K562 (cell line): Measurements from ENCODE around the gene ANKRD2. TPM values are rescaled to one million over a fixed set of nuclear protein-coding genes. Genes with fewer than 3 reads are reported as not detected.

Experiments
- CBFA2T3 ChIP-seq: fragments of 450-650 bp; IDR thresholded peaks from 2 replicates; pipeline ENCODE4 v1.6.1; 2017
- CCAR2 ChIP-seq: fragments of 200-400 bp; formaldehyde crosslinking; IDR thresholded peaks from 2 replicates; pipeline ENCODE4 v1.6.1; 2017; ENCODE audit warnings: mild to moderate bottlenecking, low read depth, low read length
- CGGBP1 ChIP-seq: fragments of 250-450 bp; sonication (Bioruptor Pico); IDR thresholded peaks from 2 replicates; pipeline ENCODE4 v1.9.0; 2021; ENCODE audit warnings: mild to moderate bottlenecking
- DNMT1 ChIP-seq: fragments of 450-650 bp; IDR thresholded peaks from 2 replicates; pipeline ENCODE4 v1.6.1; 2016; ENCODE audit warnings: antibody characterized with exemption, mild to moderate bottlenecking
- EGR1 ChIP-seq: fragments of 450-650 bp; conservative IDR thresholded peaks from 2 replicates; pipeline ENCODE4 v1.6.1; 2017; ENCODE audit warnings: mild to moderate bottlenecking
- FOSL1 ChIP-seq: fragments of 200-800 bp; sonication (Bioruptor generic); conservative IDR thresholded peaks from 2 replicates; pipeline ENCODE4 v1.6.1; 2016; ENCODE audit warnings: missing genetic modification characterization, missing compliant biosample characterization
- HMG20A ChIP-seq: fragments of 450-650 bp; formaldehyde crosslinking; conservative IDR thresholded peaks from 2 replicates; pipeline ENCODE4 v1.4.0; 2020; ENCODE audit warnings: mild to moderate bottlenecking, mixed read lengths
- JUN ChIP-seq, 2 experiments: sonication (generic) in 1 of 2; formaldehyde crosslinking in 1 of 2; IDR thresholded peaks; 2 replicates each; pipeline versions ENCODE4 v1.6.1 to v1.8.0; 2012 to 2022; ENCODE audit warnings: borderline replicate concordance in 2 of 2, mild to moderate bottlenecking in 2 of 2, improper control_type of control experiment in 1 of 2, low read depth in 1 of 2, low read length in 1 of 2, missing genetic modification reagents in 1 of 2
- MAZ ChIP-seq, 2 experiments: fragments of 450-650 bp in 1 of 2; sonication (generic) in 1 of 2; formaldehyde crosslinking; IDR thresholded peaks in 1 of 2; conservative IDR thresholded peaks in 1 of 2; 2 replicates each; pipeline versions ENCODE4 v1.4.0 to v1.5.0; 2020; ENCODE audit warnings: mild to moderate bottlenecking in 1 of 2, missing genetic modification reagents in 1 of 2
- MLX ChIP-seq, 2 experiments: fragments of 450-650 bp in 1 of 2; sonication (generic) in 1 of 2; formaldehyde crosslinking; conservative IDR thresholded peaks; 2 replicates each; pipeline versions ENCODE4 v1.4.0 to v1.8.1; 2020 to 2022; ENCODE audit warnings: mild to moderate bottlenecking in 1 of 2, missing genetic modification reagents in 1 of 2
- MTF1 ChIP-seq: fragments of 250-450 bp; sonication (Bioruptor Pico); IDR thresholded peaks from 2 replicates; pipeline ENCODE4 v1.9.0; 2021; ENCODE audit warnings: moderate library complexity, mild to moderate bottlenecking, inconsistent platforms, borderline replicate concordance
- MYNN ChIP-seq, 2 experiments: sonication (generic); formaldehyde crosslinking in 1 of 2; IDR thresholded peaks; 2 replicates each; pipeline versions ENCODE4 v1.5.0 to v1.6.1; 2016 to 2020; ENCODE audit warnings: antibody characterized with exemption in 1 of 2, missing genetic modification reagents in 1 of 2
- SIRT6 ChIP-seq: IDR thresholded peaks from one replicate; pipeline ENCODE4 v1.6.1; 2012; ENCODE audit warnings: low read depth, mild to moderate bottlenecking, control low read depth, inconsistent platforms, low read length, moderate library complexity
- TCF7 ChIP-seq: sonication (generic); IDR thresholded peaks from 2 replicates; pipeline ENCODE4 v1.6.1; 2016; ENCODE audit warnings: antibody characterized with exemption, borderline replicate concordance
- TFAP4 ChIP-seq: sonication (generic); formaldehyde crosslinking; IDR thresholded peaks from 2 replicates; pipeline ENCODE4 v1.8.0; 2022; ENCODE audit warnings: missing genetic modification reagents, mild to moderate bottlenecking, moderate library complexity, borderline replicate concordance
- XRCC3 ChIP-seq: fragments of 450-650 bp; IDR thresholded peaks from 2 replicates; pipeline ENCODE4 v1.6.1; 2017; ENCODE audit warnings: mild to moderate bottlenecking, moderate library complexity
- ZFP30 ChIP-seq: fragments of 250-450 bp; sonication (Bioruptor Pico); IDR thresholded peaks from 2 replicates; pipeline ENCODE4 v1.8.0; 2022; ENCODE audit warnings: moderate library complexity, mild to moderate bottlenecking, inconsistent platforms, borderline replicate concordance
- ZNF224 ChIP-seq: sonication (generic); formaldehyde crosslinking; IDR thresholded peaks from 2 replicates; pipeline ENCODE4 v1.8.0; 2022; ENCODE audit warnings: mild to moderate bottlenecking, missing genetic modification reagents
- ZNF3 ChIP-seq: fragments of 250-450 bp; sonication (Bioruptor Pico); IDR thresholded peaks from 2 replicates; pipeline ENCODE4 v1.5.0; 2021; ENCODE audit warnings: mild to moderate bottlenecking, moderate library complexity
- ZNF311 ChIP-seq: fragments of 250-450 bp; sonication (Bioruptor Pico); IDR thresholded peaks from 2 replicates; pipeline ENCODE4 v1.4.0; 2020; ENCODE audit warnings: mild to moderate bottlenecking, moderate library complexity
- polyA plus RNA-seq, 8 experiments: library from polyadenylated mRNA; depleted of rRNA in 4 of 8; stranded (reverse) in 5 of 8; unstranded in 3 of 8; fragments of >200 nt; fragmentation: Nextera tagmentation in 2 of 8; fragmentation: Illumina TruSeq in 1 of 8; extraction: Ambion mirVana in 2 of 8; extraction: Trizol in 1 of 8; gene quantifications; 2 replicates each; pipeline versions ENCODE4 v1.2.1 to v1.2.3, GENCODE V29; 2011 to 2014; ENCODE audit warnings: inconsistent platforms in 1 of 8, missing spikeins in 1 of 8
- total RNA-seq, 7 experiments: library from RNA; depleted of rRNA in 6 of 7; stranded (reverse); fragments of >200 nt in 6 of 7; fragmentation: Illumina TruSeq in 2 of 7; extraction: Trizol in 2 of 7; gene quantifications; 2 replicates each; pipeline versions ENCODE4 v1.2.1 to v1.2.3, GENCODE V29; 2011 to 2021; ENCODE audit warnings: low replicate concordance in 1 of 7
- TF ChIP-seq, protein P1 (sequence below): fragments of 450-650 bp; IDR thresholded peaks from 2 replicates; pipeline ENCODE4 v1.6.1; 2018; ENCODE audit warnings: mild to moderate bottlenecking, low read depth; ENCODE audit not compliant: partially characterized antibody
- TF ChIP-seq, protein P2 (sequence below): sonication (generic); formaldehyde crosslinking; IDR thresholded peaks from 2 replicates; pipeline ENCODE4 v1.8.0; 2022; ENCODE audit warnings: missing genetic modification reagents, mild to moderate bottlenecking, borderline replicate concordance

The ANKRD2 gene
- total and polyA plus RNA-seq, 9 of the 15 experiments (the other 6 are each of a cell fraction or from before 2014, with no cell fraction given) = not detected

DNA sequence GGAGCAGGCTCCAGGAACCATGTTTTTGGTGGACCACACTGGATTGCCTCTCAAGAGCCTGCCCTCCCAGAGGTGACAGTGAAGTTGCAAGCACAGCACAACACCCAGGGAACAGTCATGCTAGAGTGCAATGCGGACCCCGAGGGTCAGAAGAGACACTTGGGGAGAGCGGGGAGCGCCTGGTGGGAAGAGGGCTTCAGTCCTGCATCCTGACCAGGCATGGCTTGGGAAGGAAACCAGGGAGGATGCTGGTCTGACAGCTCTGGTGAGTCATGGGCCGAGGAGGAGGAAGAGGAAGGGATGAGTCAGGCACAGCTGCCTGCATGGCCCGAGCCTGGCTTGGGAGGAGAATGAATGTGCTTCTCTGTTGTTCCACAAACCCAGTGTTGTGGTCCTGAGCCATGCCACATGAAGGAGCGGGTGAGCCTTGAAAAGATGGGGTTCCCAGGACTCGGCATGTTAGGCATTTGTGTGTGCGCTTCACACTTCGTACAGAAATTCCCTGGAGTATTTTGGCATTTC, 29.5 kb upstream of the ANKRD2 start (continued):
- TF ChIP-seq, protein P1, sequence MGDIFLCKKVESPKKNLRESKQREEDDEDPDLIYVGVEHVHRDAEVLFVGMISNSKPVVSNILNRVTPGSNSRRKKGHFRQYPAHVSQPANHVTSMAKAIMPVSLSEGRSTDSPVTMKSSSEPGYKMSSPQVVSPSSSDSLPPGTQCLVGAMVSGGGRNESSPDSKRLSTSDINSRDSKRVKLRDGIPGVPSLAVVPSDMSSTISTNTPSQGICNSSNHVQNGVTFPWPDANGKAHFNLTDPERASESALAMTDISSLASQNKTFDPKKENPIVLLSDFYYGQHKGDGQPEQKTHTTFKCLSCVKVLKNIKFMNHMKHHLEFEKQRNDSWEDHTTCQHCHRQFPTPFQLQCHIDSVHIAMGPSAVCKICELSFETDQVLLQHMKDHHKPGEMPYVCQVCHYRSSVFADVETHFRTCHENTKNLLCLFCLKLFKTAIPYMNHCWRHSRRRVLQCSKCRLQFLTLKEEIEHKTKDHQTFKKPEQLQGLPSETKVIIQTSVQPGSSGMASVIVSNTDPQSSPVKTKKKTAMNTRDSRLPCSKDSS = no peak
- no peak for TF ChIP-seq ZFP30 (CRISPR knock-in tag)
- TF ChIP-seq CCAR2 = no peak
- TF ChIP-seq EGR1 = no peak
- no peak for TF ChIP-seq MLX (CRISPR knock-in tag; conservative IDR thresholded peaks at IDR 0.05)
- TF ChIP-seq CBFA2T3 = peak; percentile 37
- TF ChIP-seq ZNF3 = no peak
- no peak for TF ChIP-seq SIRT6
- peak; percentile 88 for TF ChIP-seq TFAP4 (CRISPR knock-in tag)
- no peak for TF ChIP-seq CGGBP1 (CRISPR knock-in tag)
- TF ChIP-seq ZNF224 (CRISPR knock-in tag) = no peak
- no peak for TF ChIP-seq XRCC3
- peak; percentile 92 for TF ChIP-seq FOSL1 (tag)
- TF ChIP-seq HMG20A (CRISPR knock-in tag) = no peak
- TF ChIP-seq, protein P2, sequence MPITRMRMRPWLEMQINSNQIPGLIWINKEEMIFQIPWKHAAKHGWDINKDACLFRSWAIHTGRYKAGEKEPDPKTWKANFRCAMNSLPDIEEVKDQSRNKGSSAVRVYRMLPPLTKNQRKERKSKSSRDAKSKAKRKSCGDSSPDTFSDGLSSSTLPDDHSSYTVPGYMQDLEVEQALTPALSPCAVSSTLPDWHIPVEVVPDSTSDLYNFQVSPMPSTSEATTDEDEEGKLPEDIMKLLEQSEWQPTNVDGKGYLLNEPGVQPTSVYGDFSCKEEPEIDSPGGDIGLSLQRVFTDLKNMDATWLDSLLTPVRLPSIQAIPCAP = no peak
- TF ChIP-seq TCF7 = no peak
- TF ChIP-seq DNMT1 = no peak
- 0 out of 2 replicates have a peak, but pooled peaks have one; percentile 25 for TF ChIP-seq MYNN (IDR thresholded peaks at IDR 0.05)
- no peak for TF ChIP-seq MYNN (CRISPR knock-in tag; IDR thresholded peaks at IDR 0.05)
- TF ChIP-seq JUN (IDR thresholded peaks at IDR 0.05; ENCODE audit: borderline replicate concordance, low read depth, low read length) = peak; percentile 92
- TF ChIP-seq JUN (CRISPR knock-in tag; IDR thresholded peaks at IDR 0.05; ENCODE audit: borderline replicate concordance) = no peak
- no peak for TF ChIP-seq MTF1
- TF ChIP-seq MAZ (CRISPR knock-in tag; conservative IDR thresholded peaks at IDR 0.05 in 1 of 2, IDR thresholded peaks at IDR 0.05 in 1 of 2) = 0 out of 4 replicates have a peak, but pooled peaks of 1 of the 2 experiments have one; percentile 20
- no peak for TF ChIP-seq ZNF311 (CRISPR knock-in tag)
